ENCODE data around the gene HPCAL1. TPM values are rescaled to one million over a fixed set of nuclear protein-coding genes. Genes with fewer than 3 reads are reported as not detected.

The HPCAL1 gene
- total RNA-seq, 1 donor from 2014 or later: 69.1 TPM

DNA sequence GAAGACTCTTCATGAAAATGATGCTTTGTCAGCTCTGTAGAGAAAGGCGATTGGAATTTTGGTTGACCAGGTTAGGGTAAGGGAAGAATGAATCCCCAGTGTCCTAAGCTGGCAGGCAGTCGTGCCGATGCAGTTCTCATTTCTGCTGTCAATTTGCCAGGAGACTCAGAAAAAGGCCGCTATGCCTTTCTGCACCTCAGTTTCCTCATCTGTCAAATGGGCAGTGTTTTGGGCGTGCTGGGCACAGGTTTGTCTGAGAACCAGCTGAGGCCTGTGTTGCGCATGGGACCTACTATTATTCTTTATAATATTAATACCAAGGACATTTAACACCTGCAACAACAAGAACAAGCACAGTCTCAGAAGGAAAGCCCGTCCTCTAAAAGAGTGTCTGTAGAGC is 50.3 kb downstream of the HPCAL1 start:
- no peak for DNase-seq (ENCODE audit: low read depth, low spot score)

DNA sequence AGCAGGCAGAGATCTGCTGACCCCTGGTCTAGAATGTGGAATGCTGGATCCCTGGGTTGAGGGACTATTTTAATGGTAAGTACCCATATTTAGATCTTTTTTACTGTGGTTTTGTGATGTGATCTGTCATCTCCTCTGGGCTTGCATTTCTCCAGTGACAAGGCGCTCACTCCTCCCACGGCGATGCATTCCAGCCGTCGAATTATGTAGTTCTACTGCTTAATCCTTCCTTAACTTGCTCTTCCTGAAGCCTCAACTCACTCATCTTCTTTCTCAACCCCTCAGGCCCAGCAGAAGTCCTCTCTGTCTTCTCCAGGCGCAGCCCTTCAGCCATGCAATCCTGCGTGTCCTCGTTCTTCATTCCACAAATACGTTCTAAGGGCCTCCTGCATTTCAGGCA is 51.2 kb downstream of the HPCAL1 start:
- no peak for DNase-seq (ENCODE audit: low read depth, low spot score)

DNA sequence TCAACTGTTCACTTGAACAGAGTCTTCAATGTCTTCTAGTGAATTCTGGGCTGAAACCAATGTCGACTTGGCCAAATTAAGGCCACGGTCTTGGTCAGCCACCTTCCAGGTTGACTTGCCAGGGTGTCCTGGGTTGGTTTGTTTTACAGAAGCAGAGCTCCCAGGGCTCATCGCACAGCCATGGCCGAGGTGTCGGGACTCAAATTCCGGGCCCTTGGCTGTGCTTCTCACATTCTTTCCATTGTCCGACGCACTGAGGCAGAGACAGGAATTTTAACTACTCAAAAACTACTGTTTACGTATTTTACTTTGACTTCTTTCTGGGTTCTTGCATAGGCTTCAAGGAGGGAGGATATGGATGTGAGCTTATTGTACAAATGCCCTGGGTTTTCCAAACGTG is 51.7 kb downstream of the HPCAL1 start:
- no peak for DNase-seq (ENCODE audit: low read depth, low spot score)

DNA sequence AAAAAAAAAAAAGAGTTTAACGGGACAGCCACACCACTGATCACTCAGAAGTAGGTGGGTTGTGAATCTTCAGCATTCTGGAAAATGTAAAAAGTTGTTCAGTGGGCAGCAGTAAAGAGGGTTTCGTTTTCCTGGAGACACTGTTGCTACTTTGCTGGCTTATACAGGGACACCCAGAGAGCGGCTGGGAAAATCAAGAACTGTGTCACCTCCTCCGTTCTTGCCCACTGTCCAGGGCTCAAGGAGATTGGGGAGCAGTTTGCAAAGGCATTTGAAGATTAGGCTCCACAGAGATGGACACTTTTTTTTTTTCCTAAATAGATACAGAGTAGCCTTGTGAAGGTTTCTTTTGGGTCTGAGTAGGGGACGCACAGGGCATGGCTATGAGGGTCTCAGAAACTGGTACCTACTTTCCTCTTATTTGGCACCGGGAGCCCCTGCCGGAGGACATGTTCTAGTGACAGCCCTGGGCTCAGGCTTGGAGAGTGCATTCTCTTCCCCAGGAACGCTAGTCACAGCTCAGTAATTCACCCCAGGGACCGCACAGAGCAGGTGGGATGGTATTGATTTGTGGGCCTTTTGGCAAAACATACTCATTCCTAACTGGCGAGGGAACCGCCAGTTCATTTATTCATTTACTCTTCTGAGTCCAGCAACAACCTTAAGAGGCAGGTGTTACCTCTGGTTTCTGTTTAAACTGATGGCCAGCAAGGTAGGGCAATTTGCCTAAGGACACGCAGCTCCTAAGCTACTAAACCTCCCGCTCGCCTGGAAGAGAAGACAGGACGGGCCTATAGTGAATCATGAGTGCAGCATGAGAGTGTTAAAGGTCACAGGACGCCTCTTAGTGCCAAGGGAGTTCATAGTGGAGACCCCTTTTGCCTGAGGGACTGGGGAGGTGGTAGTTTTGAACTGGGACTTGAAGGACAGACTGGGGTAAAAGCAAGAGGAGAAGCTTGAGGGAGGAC is 53.1 kb downstream of the HPCAL1 start:
- no peak for DNase-seq (ENCODE audit: low read depth, low spot score)

DNA sequence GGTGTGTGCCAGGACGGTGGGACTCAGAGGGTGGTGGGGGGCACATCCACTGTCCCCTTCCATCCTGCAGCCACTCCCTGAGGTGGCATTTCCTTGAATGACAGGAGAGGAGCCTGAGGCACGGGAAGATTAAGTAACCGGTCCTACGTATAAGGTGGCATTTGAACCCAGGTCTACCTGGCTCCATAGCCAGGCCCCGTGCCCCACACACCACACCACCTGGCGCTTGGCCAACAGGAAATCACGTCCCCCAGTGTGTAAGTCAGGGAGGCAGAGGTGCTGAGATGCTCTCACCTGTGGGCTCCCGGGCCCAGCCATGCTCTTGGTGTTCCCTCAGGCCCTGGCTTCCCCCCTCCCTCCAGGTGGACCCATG is 53.7 kb downstream of the HPCAL1 start:
- no peak for DNase-seq (ENCODE audit: low read depth, low spot score)

DNA sequence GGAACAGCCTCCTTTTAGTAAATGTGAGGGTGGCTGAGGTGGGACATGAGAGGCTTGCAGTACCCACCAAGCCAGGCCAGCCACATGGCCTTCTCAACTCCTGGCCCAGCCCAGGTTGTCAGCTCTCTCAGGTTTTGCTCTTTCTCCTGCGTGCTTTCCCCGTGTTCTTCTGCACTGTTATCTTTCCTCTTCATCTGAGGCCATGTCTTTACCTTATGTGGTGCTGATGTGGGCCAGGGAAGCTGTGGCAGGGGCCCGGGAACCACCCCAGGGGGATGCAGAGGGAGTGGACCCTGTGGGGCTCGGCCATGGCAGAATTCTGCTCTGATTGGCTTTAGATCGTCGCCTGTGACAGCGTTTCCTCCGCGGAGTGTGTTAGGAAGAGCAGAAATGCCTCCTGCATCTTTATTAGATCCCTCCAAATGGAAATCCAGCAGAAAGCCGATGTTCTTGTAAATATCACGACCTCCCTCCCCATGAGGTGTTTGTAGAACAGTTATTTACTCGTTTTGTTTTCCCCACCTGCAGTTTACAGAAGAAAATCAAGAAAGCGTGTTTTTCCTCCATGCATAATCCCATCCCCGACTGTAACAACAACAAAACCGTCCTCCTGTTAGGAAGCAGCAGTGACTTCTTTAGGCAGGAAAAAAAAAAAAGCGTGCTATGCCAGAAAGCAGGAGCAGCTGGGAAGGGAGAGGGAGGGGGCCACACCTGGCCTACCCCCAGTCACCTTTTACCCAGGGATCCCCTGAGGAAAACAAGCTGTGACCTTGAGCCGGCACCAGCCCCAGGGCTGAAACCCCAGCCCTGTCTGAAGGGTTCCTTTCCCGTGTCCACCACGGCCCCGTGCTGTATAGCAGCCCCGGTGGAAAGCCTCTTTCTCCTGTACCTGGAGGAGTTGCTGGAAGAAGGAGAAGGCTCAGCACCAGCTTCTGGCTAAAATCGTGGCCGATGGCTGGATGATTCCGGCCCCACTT is 54.8 kb downstream of the HPCAL1 start:
- DNase-seq (ENCODE audit: low read depth, low spot score): no peak

DNA sequence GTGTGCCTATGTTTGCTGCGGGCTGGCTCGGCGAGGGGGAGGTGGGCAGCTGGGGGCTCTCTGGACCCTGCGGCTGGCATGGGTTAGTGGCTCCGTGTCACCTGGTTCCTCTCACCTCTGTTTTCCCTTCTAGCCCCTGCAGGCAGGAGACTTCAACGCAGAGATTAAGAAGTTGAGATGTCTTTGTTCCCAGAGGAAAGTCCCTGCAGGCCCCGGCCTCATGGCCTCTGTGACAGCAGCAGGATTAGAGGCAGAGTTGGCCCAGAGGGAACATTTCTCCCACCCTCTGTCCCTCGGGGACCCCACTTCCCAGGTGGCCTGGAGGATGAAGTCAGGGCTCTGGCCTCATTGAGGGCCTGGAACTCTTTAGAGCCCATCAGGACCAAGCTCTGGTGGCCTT is 56.5 kb downstream of the HPCAL1 start:
- DNase-seq (ENCODE audit: low read depth, low spot score): no peak

DNA sequence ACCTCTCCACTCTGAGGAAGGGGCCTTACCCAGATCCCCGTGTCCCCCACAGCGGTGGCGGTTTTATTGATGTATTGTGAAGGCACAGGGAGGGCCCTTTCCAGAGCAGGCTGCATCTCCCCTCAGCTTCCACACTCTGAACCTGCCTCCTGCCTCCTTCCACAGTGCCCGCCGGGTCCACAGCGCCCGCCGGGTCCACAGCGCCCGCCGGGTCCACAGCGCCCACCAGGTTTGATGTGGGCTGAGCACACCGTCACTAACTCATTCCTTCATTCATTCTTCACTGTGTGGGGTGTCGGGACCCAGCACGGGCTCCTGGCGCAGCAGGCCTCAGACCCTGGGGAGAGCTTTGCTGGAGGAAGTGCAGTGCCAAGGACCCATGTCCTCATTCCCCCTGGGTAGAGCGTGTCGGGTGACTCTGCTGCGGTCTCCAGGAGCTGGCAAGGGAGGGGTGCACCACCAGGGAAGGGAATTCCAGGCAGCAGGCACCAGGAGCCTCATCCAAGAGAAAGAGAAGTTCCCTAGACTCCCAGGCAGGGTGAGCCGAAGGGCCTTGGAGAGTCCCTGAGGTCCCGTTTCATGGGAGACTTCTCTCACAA is 57.1 kb downstream of the HPCAL1 start:
- DNase-seq (ENCODE audit: low read depth, low spot score): no peak

DNA sequence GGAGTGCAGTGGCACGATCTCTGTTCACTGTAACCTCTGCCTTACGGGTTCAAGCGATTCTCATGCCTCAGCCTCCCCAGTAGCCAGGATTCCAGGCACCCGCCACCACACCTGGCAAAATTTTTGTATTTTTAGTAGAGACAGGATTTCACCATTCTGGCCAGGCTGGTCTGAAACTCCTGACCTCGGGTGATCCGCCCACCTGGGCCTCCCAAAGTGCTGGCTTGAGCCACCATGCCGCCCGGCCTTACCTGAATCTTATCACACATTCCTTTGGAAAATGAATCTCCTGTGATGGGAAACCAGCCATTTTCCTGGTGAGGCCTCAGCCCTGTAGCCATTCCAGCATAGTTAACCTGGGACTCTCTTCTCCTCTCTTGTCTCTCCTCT is 57.8 kb downstream of the HPCAL1 start:
- no peak for DNase-seq (ENCODE audit: low read depth, low spot score)

DNA sequence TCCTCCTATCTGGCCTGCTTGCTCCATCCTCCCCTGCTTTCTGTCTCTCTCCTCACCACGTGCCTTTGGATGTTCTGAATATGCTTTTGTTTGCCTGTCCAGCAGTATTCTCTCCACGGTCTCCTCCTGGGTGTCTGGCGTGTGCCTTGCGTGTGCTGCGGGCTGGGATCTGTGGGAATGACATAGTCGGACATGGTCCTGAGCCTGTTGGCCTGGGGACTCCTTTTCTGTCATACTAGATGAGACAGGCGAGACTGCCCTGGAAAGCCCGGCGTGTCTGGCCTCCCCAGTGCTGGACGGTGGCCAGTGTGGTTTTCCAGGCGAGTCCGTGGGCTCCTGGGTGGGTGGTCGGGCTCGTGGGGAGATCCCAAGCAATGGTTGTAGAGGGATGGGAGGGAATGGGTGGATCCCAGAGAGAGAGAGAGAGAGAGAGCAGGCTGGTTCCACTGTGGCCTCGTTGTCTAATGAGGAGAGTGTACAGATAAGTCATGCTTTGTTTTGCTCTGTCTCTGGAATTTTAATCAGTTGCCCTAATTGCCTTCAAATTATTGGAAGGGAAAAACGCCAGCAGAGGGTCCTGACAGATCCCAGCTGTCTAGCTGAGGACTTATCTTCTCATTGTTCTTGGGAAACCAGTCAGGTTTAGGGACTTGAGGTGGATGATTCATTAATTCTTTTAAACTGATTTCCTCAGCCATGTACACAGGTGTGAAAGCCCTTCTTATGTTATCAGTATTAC is 58.3 kb downstream of the HPCAL1 start:
- no peak for DNase-seq (ENCODE audit: low read depth, low spot score)

DNA sequence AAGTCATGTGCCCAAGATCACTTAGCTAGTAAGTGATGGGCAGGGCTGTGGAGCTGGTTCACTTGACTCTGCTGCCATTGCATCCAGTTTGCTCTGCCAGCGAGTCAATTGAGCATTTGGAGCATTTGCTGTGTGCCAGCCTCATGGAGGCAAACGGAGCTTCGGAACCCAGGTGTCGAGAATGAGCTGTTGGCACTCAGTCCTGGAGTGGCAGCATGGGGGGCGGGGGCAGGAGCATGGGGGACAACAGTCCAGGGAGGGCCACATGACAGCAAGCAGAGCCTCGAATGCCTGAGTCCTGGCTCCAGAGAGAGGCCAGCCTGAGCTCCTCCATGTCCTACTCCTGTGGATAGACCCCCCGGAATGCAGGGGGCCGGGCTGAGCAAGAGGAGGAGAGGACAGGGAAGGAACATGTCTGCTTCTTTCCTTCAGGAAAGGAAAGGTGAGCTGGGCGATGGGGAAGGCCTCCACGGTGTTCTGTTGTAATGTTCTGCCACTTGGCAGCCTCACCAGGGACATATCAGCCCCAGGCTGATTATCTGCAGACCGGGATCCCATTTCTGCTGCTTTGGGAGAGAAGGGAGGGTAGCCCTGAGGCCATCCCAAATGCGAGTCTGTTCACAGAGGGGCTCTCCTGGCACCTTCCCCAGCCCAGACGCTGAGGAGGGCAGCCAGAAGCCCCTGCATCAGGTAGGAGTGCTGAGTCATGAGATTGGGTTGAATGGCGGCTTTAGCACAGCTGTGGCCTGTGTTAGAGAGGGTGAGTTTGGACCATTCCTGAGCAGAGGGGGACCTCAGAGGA is 59.6 kb downstream of the HPCAL1 start:
- no peak for DNase-seq (ENCODE audit: low read depth, low spot score)

DNA sequence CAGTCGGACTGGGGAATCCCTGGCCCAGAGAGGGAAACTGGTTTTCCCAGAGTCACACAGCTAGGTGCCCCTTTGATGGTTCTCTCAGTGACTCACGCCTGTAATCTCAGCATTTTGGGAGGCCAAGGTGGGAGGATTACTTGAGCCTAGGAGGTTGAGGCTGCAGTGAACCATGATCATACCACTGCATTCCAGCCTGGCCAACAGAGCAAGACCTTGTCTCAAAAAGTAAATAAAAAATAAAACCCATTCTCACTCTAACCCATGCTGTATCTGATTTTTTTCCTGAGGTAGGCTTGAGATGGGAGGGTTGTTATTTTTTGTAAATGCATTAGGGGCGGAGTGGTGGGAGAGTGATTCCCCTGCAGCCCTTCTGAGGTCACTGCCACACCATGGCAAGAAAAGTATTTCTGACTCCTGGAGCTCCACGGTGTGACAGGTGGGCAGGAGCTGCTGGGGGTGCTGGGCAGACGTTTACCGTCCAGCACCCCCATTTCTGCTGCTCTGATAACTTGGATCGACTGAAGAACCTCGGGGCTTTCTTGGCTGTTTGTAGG is 60.3 kb downstream of the HPCAL1 start:
- DNase-seq (ENCODE audit: low read depth, low spot score): no peak

DNA sequence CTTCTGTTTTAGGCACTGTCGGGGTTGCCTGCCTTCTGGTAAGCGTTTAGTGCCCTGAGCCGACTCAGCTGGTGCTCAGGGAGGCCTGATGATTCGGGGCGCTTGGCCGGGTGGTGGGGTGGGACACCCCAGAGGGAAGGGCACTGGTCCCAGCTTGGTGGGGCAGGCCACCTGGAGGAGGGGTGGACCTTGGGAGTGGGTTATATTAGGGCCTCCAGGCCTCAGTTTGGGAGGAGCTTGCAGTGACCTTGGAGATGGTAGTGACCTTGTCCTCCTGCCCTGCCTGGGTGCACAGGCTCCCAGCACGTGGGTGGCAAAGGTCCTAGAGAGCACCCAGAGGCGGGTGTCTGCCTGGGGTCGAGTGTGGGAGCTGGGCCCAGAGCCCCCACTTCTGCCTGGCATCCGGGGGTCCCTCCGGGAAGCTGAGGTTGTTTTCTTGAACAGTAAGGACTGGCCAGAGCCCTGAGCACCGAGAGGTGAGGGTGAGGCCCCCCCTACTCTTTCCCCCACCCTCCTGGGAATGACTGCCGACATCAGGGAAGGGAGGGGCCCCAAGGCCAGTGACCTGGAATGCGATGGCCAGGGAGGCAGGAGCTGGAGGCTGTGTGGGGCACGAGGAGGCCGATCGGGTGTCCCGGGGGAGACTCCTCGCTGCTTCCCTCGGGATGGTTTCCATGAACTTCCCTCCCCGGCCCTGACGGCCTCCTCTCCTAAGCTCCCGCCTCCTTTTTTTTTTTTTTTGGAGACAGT is 61.3 kb downstream of the HPCAL1 start:
- no peak for DNase-seq (ENCODE audit: low read depth, low spot score)

DNA sequence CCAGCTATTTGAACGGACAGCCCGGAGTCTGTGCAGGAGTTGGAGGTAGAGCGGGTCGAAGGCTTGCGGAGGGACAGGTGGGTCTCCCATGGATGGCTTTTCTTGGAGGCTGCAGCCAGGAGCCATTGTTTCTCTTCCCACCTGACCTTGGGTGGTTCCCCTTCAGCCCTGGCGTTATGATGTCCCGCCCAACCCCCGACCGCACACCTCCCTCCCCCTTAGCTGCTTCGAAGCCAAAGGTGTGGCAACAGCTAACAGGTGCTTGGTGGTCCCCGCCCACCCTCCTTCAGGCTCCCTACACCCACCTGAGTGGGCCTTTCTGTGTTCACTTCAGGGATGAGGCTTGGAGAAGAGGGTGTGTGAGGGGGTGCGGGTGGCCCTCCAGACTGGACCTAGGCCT is 62.7 kb downstream of the HPCAL1 start:
- no peak for DNase-seq (ENCODE audit: low read depth, low spot score)

DNA sequence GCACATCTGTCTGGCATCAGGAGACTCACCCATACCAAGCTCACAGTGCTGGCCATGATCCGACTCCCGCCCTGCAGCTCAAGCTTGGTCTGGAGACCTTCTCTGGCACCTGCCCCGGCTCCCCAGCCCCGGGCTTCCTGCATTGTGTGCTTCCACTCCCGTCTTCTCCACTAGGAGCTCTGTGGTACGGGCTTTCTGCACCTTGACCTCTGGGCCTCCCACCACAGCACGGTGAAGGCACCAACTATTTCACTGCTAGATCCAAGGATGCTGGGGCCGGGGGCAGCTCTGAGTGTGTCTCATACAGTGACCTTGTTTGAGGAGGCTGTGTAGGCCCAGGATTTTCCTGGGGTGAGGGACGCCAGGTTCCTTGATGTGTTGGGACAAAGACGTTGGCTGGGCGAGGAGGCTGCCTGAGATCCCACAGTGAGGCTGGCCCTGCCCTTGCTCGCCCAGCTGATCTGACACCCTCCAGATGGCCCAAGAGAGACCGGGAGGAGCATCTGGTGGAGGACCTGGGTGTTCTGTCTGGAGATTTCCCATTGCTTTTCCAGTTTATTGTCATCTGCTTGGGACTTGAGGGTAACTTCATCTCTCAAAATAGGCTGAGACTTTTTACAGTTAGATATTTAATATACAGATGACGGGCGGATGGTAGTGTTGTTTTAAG is 64.0 kb downstream of the HPCAL1 start:
- no peak for DNase-seq (ENCODE audit: low read depth, low spot score)

DNA sequence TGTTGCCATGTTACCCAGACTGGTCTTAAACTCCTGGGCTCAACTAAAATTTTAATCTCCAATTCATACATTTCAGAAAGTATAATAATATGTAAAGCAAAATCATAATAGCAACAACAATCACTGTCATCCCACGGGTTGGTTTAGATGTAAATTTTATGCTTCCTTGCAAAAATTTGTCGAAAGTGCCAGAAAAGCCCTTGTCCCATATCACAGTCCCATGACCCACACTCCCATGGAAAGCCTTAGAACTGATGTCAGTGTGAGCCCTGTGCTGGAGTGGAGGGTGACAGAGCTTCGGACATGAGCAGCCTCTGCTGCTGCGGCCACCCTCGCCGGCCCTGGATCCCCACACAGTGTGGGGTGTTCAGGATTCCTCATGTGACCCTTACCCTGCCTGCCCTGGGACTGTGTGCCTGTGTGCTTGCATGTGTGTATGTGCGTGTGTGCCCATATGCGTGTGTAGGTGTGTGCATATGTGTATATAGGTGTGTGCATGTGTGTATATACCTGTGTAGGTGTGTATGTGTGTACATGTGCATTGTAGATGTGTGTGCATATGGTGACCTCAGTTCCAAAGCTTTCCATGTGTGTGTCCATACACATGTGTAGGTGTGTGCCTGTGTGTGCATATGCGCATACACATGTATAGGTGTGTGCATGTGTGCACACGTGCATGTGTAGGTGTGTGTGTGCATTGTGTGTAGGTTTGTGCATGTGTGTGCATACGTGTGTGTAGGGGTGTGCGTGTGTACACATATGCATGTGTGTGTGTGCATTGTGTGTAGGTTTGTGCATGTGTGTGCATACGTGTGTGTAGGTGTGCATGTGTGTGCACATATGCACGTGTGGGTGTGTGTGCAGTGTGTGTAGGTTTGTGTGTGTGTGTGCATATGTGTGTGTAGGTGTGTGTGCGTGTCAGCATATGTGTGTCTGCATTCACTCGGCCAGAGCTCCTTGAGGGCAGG is 65.1 kb downstream of the HPCAL1 start:
- DNase-seq (ENCODE audit: low read depth, low spot score): no peak

DNA sequence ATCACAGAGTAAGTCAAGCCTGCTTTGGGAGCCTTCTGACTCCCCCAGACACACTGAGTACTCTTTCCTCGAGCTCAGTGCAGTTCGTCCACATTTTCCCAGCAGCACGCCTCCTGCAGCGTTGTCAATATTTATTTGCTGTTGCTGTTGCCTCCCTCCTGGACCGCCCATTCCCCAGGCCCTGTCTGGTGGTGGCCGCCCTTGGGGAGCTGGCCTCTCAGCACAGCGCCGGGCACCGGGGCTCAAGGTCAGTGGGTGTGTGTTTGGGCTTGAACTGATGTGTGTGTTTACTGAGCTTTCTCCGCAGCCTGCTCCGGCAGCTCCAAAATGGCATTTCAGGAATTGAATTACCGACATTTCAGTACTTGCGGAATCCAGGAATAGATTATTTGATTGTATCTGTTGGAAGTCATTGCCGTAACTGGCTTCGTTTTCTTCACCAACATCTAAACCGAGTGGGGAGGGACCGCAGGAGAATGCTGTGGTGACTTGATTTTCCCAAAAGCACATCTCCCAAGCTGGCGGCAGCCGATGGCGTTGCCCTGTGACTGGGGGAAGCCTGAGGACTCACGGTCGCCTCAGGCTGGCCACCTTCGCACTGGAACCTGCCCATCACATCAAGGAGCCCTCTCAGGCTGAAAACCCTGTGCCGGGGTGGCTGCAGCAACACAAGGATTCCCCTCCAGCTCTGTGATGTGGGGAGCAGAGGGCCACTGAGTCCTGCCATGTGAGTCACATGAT is 66.0 kb downstream of the HPCAL1 start:
- no peak for DNase-seq (ENCODE audit: low read depth, low spot score)

Measured in pulmonary artery endothelial cell (primary cell).